HCT116 (cell line): Measurements from ENCODE around the gene LAP3. TPM values are rescaled to one million over a fixed set of nuclear protein-coding genes. Genes with fewer than 3 reads are reported as not detected.
A peak's percentile ranks its signal among the peaks of the same experiment; 100 is the strongest.
"Not testable (repeated sequence)": the region's sequence is repeated elsewhere in the genome, so short reads cannot be mapped to it uniquely, and the experiment has no call there.

Experiments used
- ATAC-seq: fragments of 200-7000 bp; cut with Tn5 transposase; 2 replicates; pipeline ENCODE4 v1.9.1; 2020; ENCODE audit warnings: mild to moderate bottlenecking, moderate library complexity
- BruUV-seq: library from RNA; stranded (reverse); fragments of 400-500 nt; replicated peaks from 2 replicates; lab custom pipeline; 2021; lab: Mats Ljungman, UMichigan
- CTCF ChIA-PET: fragments of 300-600 bp; sonication (Branson Sonifier 250); formaldehyde crosslinking; loops from one replicate; lab custom pipeline; 2021; ENCODE audit warnings: antibody characterized with exemption; lab: Charles Lee
- POLR2A ChIA-PET: fragments of 300-600, 350-600 bp; sonication (Branson Sonifier 250); formaldehyde crosslinking; loops from one replicate; lab custom pipeline; 2021; ENCODE audit warnings: antibody characterized with exemption; lab: Charles Lee
- RAD21 ChIA-PET, 2 experiments: fragments of 300-600 bp; sonication (Branson Sonifier 250); formaldehyde crosslinking; loops; one replicate each; lab custom pipeline; 2023; ENCODE audit warnings: low total read pairs in 2 of 2; ENCODE audit not compliant: uncharacterized antibody in 2 of 2, unreplicated experiment in 2 of 2, low non-redundant PET in 1 of 2; lab: Charles Lee
- DNase-seq: peaks from one replicate; pipeline ENCODE4 v3.0.0-alpha.2; 2010; ENCODE audit warnings: low read depth, low spot score
- H2AFZ ChIP-seq: fragments of 200-600 bp; shearing (Covaris generic), sonication (generic); 2 replicates; pipeline ENCODE4 v1.6.1; 2017; ENCODE audit warnings: low read depth, mixed run types, mixed read lengths, antibody characterized with exemption, low read length; ENCODE audit not compliant: poor library complexity, severe bottlenecking
- H3K27ac ChIP-seq: 2 replicates; pipeline ENCODE4 v1.5.1; 2012; ENCODE audit warnings: low read depth, low read length
- H3K27me3 ChIP-seq: fragments of 200-600 bp; sonication (generic); 2 replicates; pipeline ENCODE4 v1.6.1; 2016; ENCODE audit warnings: mixed run types, low read length, mixed read lengths; ENCODE audit not compliant: insufficient read depth
- H3K36me3 ChIP-seq, 2 experiments: fragments of 200-500 bp in 1 of 2; fragments of 200-600 bp in 1 of 2; sonication (Bioruptor generic) in 1 of 2; sonication (generic) in 1 of 2; 2 replicates each; pipeline versions ENCODE4 v1.5.1 to v1.6.1; 2014 to 2016; ENCODE audit warnings: low read length in 2 of 2, inconsistent platforms in 1 of 2, mixed read lengths in 1 of 2, mixed run types in 1 of 2; ENCODE audit not compliant: insufficient read depth in 2 of 2, control insufficient read depth in 1 of 2
- H3K4me1 ChIP-seq, 2 experiments: fragments of 200-600 bp in 1 of 2; sonication (generic) in 1 of 2; 2 replicates each; pipeline versions ENCODE4 v1.5.1 to v1.6.1; 2012 to 2017; ENCODE audit warnings: low read length in 2 of 2, inconsistent platforms in 1 of 2, mild to moderate bottlenecking in 1 of 2, mixed read lengths in 1 of 2, mixed run types in 1 of 2, moderate library complexity in 1 of 2; ENCODE audit not compliant: insufficient read depth in 2 of 2, control insufficient read depth in 1 of 2
- H3K4me2 ChIP-seq: fragments of 200-600 bp; sonication (generic); 2 replicates; pipeline ENCODE4 v1.6.1; 2017; ENCODE audit warnings: mixed run types, low read length, mixed read lengths
- H3K4me3 ChIP-seq, 2 experiments: fragments of 200-600 bp in 1 of 2; sonication (generic) in 1 of 2; replicated peaks in 1 of 2; 2 replicates each; pipeline ENCODE4 v1.5.1; 2011 to 2016; ENCODE audit warnings: low read length in 2 of 2, control low read depth in 1 of 2, low read depth in 1 of 2, mild to moderate bottlenecking in 1 of 2, mixed read lengths in 1 of 2, mixed run types in 1 of 2
- H3K79me2 ChIP-seq: fragments of 200-600 bp; sonication (generic); 2 replicates; pipeline ENCODE4 v1.6.1; 2017; ENCODE audit warnings: mild to moderate bottlenecking, mixed run types, low read length, moderate library complexity, mixed read lengths; ENCODE audit not compliant: insufficient read depth
- H3K9ac ChIP-seq: fragments of 200-600 bp; sonication (generic); 2 replicates; pipeline ENCODE4 v1.6.1; 2016; ENCODE audit warnings: low read length, mixed read lengths
- H3K9me2 ChIP-seq: fragments of 200-600 bp; sonication (generic), shearing (Covaris generic); 2 replicates; pipeline ENCODE4 v1.6.1; 2017; ENCODE audit warnings: mixed run types, mild to moderate bottlenecking, moderate library complexity; ENCODE audit not compliant: insufficient read depth
- H3K9me3 ChIP-seq, 2 experiments: fragments of 200-500 bp in 1 of 2; fragments of 200-600 bp in 1 of 2; sonication (Bioruptor generic) in 1 of 2; sonication (generic) in 1 of 2; 2 replicates each; pipeline ENCODE4 v1.6.1; 2014 to 2017; ENCODE audit warnings: low read length in 2 of 2, mixed read lengths in 2 of 2, inconsistent platforms in 1 of 2, low read depth in 1 of 2, mild to moderate bottlenecking in 1 of 2, mixed run types in 1 of 2, moderate library complexity in 1 of 2; ENCODE audit not compliant: control insufficient read depth in 1 of 2, insufficient read depth in 1 of 2
- H4K20me1 ChIP-seq: fragments of 200-600 bp; sonication (generic), shearing (Covaris generic); 2 replicates; pipeline ENCODE4 v1.6.1; 2017; ENCODE audit warnings: mixed run types, mild to moderate bottlenecking, moderate library complexity; ENCODE audit not compliant: insufficient read depth
- CBX3 ChIP-seq: IDR thresholded peaks from 2 replicates; pipeline ENCODE4 v1.6.1; 2012; ENCODE audit warnings: low read depth
- ELF1 ChIP-seq: IDR thresholded peaks from 2 replicates; pipeline ENCODE4 v1.6.1; 2012; ENCODE audit warnings: low read depth, borderline replicate concordance
- EZH2 ChIP-seq: fragments of 200-600 bp; sonication (generic); IDR thresholded peaks from 2 replicates; pipeline ENCODE4 v1.6.1; 2017; ENCODE audit warnings: antibody characterized with exemption, mixed run types
- MAX ChIP-seq: IDR thresholded peaks from 2 replicates; pipeline ENCODE4 v1.6.1; 2012
- POLR2A ChIP-seq: IDR thresholded peaks from 2 replicates; pipeline ENCODE4 v1.7.0; 2011; ENCODE audit warnings: borderline replicate concordance; ENCODE audit not compliant: insufficient read depth, insufficient read length; ENCODE audit errors: extremely low read depth
- RAD21 ChIP-seq: IDR thresholded peaks from 2 replicates; pipeline ENCODE4 v1.6.1; 2012; ENCODE audit warnings: low read depth, mild to moderate bottlenecking
- SIN3A ChIP-seq: IDR thresholded peaks from 2 replicates; pipeline ENCODE4 v1.6.1; 2012; ENCODE audit warnings: low read depth
- SP1 ChIP-seq: IDR thresholded peaks from 2 replicates; pipeline ENCODE4 v1.6.1; 2012; ENCODE audit warnings: low read depth
- ZNF274 ChIP-seq: fragments of 200-500 bp; sonication (Bioruptor generic); IDR thresholded peaks from 2 replicates; pipeline ENCODE4 v1.6.1; 2014; ENCODE audit warnings: mild to moderate bottlenecking, low read depth, low read length, inconsistent platforms
- intact Hi-C: fragments of 100-400 bp; cut with micrococcal nuclease; formaldehyde crosslinking; loops from 2 replicates; pipeline ENCODE4 v1.10.0; 2022
- total RNA-seq: library from RNA; stranded (reverse); gene quantifications from one replicate; pipeline ENCODE4 v1.2.1, GENCODE V29; 2021; ENCODE audit not compliant: unreplicated experiment

The LAP3 gene
- total RNA-seq, 1 experiment from 2014 or later: 59.9 TPM

GRCh38 chr4:17535906-17536305 is 41.1 kb upstream of the LAP3 start:
- no peaks in the 10 kb centered on the region for H3K9me2 ChIP-seq
- no peaks in the 10 kb centered on the region for H3K27me3 ChIP-seq
- H4K20me1 ChIP-seq: no peaks in the 10 kb centered on the region
- CTCF ChIA-PET: interaction anchor here (1.2 kb wide), 1 partner anchor 13 kb away, joined by 3 read pairs; no protein-coding TSS in a partner anchor
- POLR2A ChIA-PET: no interaction called here
- H3K4me1 ChIP-seq: no peaks in the 10 kb centered on the region
- H3K27ac ChIP-seq: no peak overlapping the region
- intact Hi-C loops: no loop called here
- DNase-seq: peak; percentile 19
- H3K79me2 ChIP-seq: no peaks in the 10 kb centered on the region
- no peak overlapping the region for H3K4me3 ChIP-seq
- H3K4me2 ChIP-seq: no peak overlapping the region
- peak; percentile 69 for ATAC-seq
- H3K36me3 ChIP-seq: no peaks in the 10 kb centered on the region
- BruUV-seq: no TSS peak
- RAD21 ChIA-PET: no interaction called here
- H3K9me3 ChIP-seq: no peaks in the 10 kb centered on the region
- TF ChIP-seq RAD21: no peak
- TF ChIP-seq EZH2: no peak
- no peak for TF ChIP-seq SIN3A
- TF ChIP-seq CBX3: no peak
- no peak for TF ChIP-seq ELF1
- no peak for TF ChIP-seq MAX
- TF ChIP-seq SP1: no peak
- TF ChIP-seq POLR2A: no peak
- TF ChIP-seq ZNF274: no peak
- H2AFZ ChIP-seq: no peak overlapping the region
- no peak overlapping the region for H3K9ac ChIP-seq

GRCh38 chr4:17537060-17537459 is 39.9 kb upstream of the LAP3 start:
- H3K9me2 ChIP-seq, H3K79me2 ChIP-seq, POLR2A ChIA-PET, CTCF ChIA-PET, BruUV-seq, ATAC-seq, H3K27me3 ChIP-seq, DNase-seq, H3K4me1 ChIP-seq, intact Hi-C loops, H3K9me3 ChIP-seq, H3K4me2 ChIP-seq, H2AFZ ChIP-seq, H3K9ac ChIP-seq, H4K20me1 ChIP-seq, RAD21 ChIA-PET, H3K36me3 ChIP-seq, H3K4me3 ChIP-seq, H3K27ac ChIP-seq: not testable (repeated sequence)
